Renal cortical epithelial cell (primary cell): ENCODE results near the gene RSAD1. TPM values are rescaled to one million over a fixed set of nuclear protein-coding genes. Genes with fewer than 3 reads are reported as not detected.

Source experiments
- DNase-seq: peaks from one replicate; pipeline ENCODE4 v3.0.0-alpha.2; 2011; ENCODE audit warnings: low read depth
- total RNA-seq: library from RNA; depleted of rRNA; stranded (reverse); fragments of >200 nt; gene quantifications from 2 replicates; pipeline ENCODE4 v1.2.3, GENCODE V29; 2014

The RSAD1 gene
- total RNA-seq, 1 donor from 2014 or later: 14.6 TPM

GRCh38 chr17:50458270-50458669 is 20.4 kb upstream of the RSAD1 start:
- DNase-seq: peak; percentile 8

GRCh38 chr17:50458701-50459676 is 19.7 kb upstream of the RSAD1 start:
- DNase-seq: peak; percentile 74

- no peak for DNase-seq
Observed at GRCh38 chr17:50459756-50460155, 18.9 kb upstream of the RSAD1 start.

GRCh38 chr17:50460831-50461526 is 17.7 kb upstream of the RSAD1 start:
- no peak for DNase-seq

GRCh38 chr17:50461550-50462132 is 17.0 kb upstream of the RSAD1 start:
- DNase-seq: no peak

- DNase-seq: no peak
Observed at GRCh38 chr17:50462446-50462845, 16.2 kb upstream of the RSAD1 start.

GRCh38 chr17:50464121-50464520 is 14.5 kb upstream of the RSAD1 start:
- DNase-seq: no peak

GRCh38 chr17:50464736-50465135 is 13.9 kb upstream of the RSAD1 start:
- no peak for DNase-seq

GRCh38 chr17:50465171-50465570 is 13.5 kb upstream of the RSAD1 start:
- DNase-seq: no peak

GRCh38 chr17:50465635-50466034 is 13.0 kb upstream of the RSAD1 start:
- no peak for DNase-seq

GRCh38 chr17:50466371-50467113 is 12.1 kb upstream of the RSAD1 start:
- DNase-seq: no peak

- no peak for DNase-seq
Observed at GRCh38 chr17:50467114-50467854, 11.4 kb upstream of the RSAD1 start.

GRCh38 chr17:50467855-50468303 is 10.8 kb upstream of the RSAD1 start:
- DNase-seq: no peak

- DNase-seq: no peak
Observed at GRCh38 chr17:50468304-50469207, 10.1 kb upstream of the RSAD1 start, which contains the start of gene CHAD. CHAD (minus strand) TSS chr17:50468880; CDS start chr17:50468813, 67 bp downstream.

GRCh38 chr17:50469208-50469605 is 9.5 kb upstream of the RSAD1 start:
- DNase-seq: no peak

- DNase-seq: no peak
Observed at GRCh38 chr17:50469671-50470305, 8.9 kb upstream of the RSAD1 start.

- DNase-seq: no peak
Observed at GRCh38 chr17:50470426-50470825, 8.2 kb upstream of the RSAD1 start.

- DNase-seq: no peak
Observed at GRCh38 chr17:50471009-50471905, 7.4 kb upstream of the RSAD1 start.
